ENCODE data around the gene TBC1D5. TPM values are rescaled to one million over a fixed set of nuclear protein-coding genes. Genes with fewer than 3 reads are reported as not detected.

TBC1D5 gene
- total RNA-seq, 1 experiment from 2014 or later, result 30.4 TPM

- H3K9me3 ChIP-seq (ENCODE audit: control insufficient read depth, insufficient read depth, low read depth, low read length), result no peaks in the 10 kb centered on the region
- H3K27me3 ChIP-seq (ENCODE audit: control insufficient read depth, insufficient read depth, low read length), result no peaks in the 10 kb centered on the region
- ChIA-PET POLR2A (no interaction called here), CTCF (no interaction called here)
- H3K36me3 ChIP-seq (ENCODE audit: control insufficient read depth, insufficient read depth, low read length), result no peaks in the 10 kb centered on the region
- H3K4me1 ChIP-seq (ENCODE audit: control insufficient read depth, insufficient read depth, low read length), result no peaks in the 10 kb centered on the region
- TF ChIP-seq SIN3A (IDR thresholded peaks at IDR 0.05; ENCODE audit: borderline replicate concordance, insufficient read depth, low read depth, low read length), result no peak
- no peak for TF ChIP-seq POLR2AphosphoS5 (IDR thresholded peaks at IDR 0.05; ENCODE audit: low read depth, low read length)
- TF ChIP-seq REST (IDR thresholded peaks at IDR 0.05; ENCODE audit: insufficient read depth in 1 of 2, low read depth in 2 of 2, low read length in 1 of 2), result no peak
- TF ChIP-seq CTCF (IDR thresholded peaks at IDR 0.05), result no peak
- TF ChIP-seq TCF7L2 (IDR thresholded peaks at IDR 0.05; ENCODE audit: low read depth, low read length), result no peak
- H3K4me3 ChIP-seq (ENCODE audit: low read depth in 2 of 2, low read length in 2 of 2), result no peak overlapping the region
- BruUV-seq (replicated peaks), result no TSS peak
- in situ Hi-C loops (cut with HindIII; ENCODE audit: low pct_unique_long_range_greater_than_20kb, low sequenced_read_pairs) (no loop called here), intact Hi-C loops (cut with micrococcal nuclease; ENCODE audit: unreplicated experiment) (no loop called here)
- DNase-seq (ENCODE audit: low read depth, low spot score), result no peak
- no peak for ATAC-seq
- no peak overlapping the region for H3K27ac ChIP-seq (ENCODE audit: low read length)
Observed at GRCh38 chr3:17551895-17552294, 190.5 kb downstream of the TBC1D5 start.

- H3K9me3 ChIP-seq (ENCODE audit: control insufficient read depth, insufficient read depth, low read depth, low read length), result no peaks in the 10 kb centered on the region
- intact Hi-C loops (cut with micrococcal nuclease; ENCODE audit: unreplicated experiment), result no loop called here
- POLR2A ChIA-PET, result no interaction called here
- ATAC-seq (no peak), DNase-seq (ENCODE audit: low read depth, low spot score) (no peak)
- in situ Hi-C loops (cut with HindIII; ENCODE audit: low pct_unique_long_range_greater_than_20kb, low sequenced_read_pairs), result no loop called here
- no peaks in the 10 kb centered on the region for H3K27me3 ChIP-seq (ENCODE audit: control insufficient read depth, insufficient read depth, low read length)
- no peaks in the 10 kb centered on the region for H3K36me3 ChIP-seq (ENCODE audit: control insufficient read depth, insufficient read depth, low read length)
- no TSS peak for BruUV-seq (replicated peaks)
- CTCF ChIA-PET, result no interaction called here
- H3K4me1 ChIP-seq (ENCODE audit: control insufficient read depth, insufficient read depth, low read length), result no peaks in the 10 kb centered on the region
- TF ChIP-seq SIN3A (IDR thresholded peaks at IDR 0.05; ENCODE audit: borderline replicate concordance, insufficient read depth, low read depth, low read length), result no peak
- TF ChIP-seq CTCF (IDR thresholded peaks at IDR 0.05), result no peak
- H3K4me3 ChIP-seq (ENCODE audit: low read depth in 2 of 2, low read length in 2 of 2), result no peak overlapping the region
- H3K27ac ChIP-seq (ENCODE audit: low read length), result no peak overlapping the region
Observed at GRCh38 chr3:17551333-17551732, 191.1 kb downstream of the TBC1D5 start.

- H3K27me3 ChIP-seq (ENCODE audit: control insufficient read depth, insufficient read depth, low read length), result no peaks in the 10 kb centered on the region
- no peaks in the 10 kb centered on the region for H3K4me1 ChIP-seq (ENCODE audit: control insufficient read depth, insufficient read depth, low read length)
- in situ Hi-C loops (cut with HindIII; ENCODE audit: low pct_unique_long_range_greater_than_20kb, low sequenced_read_pairs), result no loop called here
- TF ChIP-seq POLR2AphosphoS5 (IDR thresholded peaks at IDR 0.05; ENCODE audit: low read depth, low read length) (no peak), CTCF (IDR thresholded peaks at IDR 0.05) (no peak), SIN3A (IDR thresholded peaks at IDR 0.05; ENCODE audit: borderline replicate concordance, insufficient read depth, low read depth, low read length) (no peak), TCF7L2 (IDR thresholded peaks at IDR 0.05; ENCODE audit: low read depth, low read length) (no peak), REST (IDR thresholded peaks at IDR 0.05; ENCODE audit: insufficient read depth in 1 of 2, low read depth in 2 of 2, low read length in 1 of 2) (no peak)
- no TSS peak for BruUV-seq (replicated peaks)
- intact Hi-C loops (cut with micrococcal nuclease; ENCODE audit: unreplicated experiment), result no loop called here
- ATAC-seq (no peak), DNase-seq (ENCODE audit: low read depth, low spot score) (no peak)
- no peaks in the 10 kb centered on the region for H3K36me3 ChIP-seq (ENCODE audit: control insufficient read depth, insufficient read depth, low read length)
- H3K27ac ChIP-seq (ENCODE audit: low read length), result no peak overlapping the region
- CTCF ChIA-PET, result no interaction called here
- POLR2A ChIA-PET, result no interaction called here
- no peaks in the 10 kb centered on the region for H3K9me3 ChIP-seq (ENCODE audit: control insufficient read depth, insufficient read depth, low read depth, low read length)
- H3K4me3 ChIP-seq (ENCODE audit: low read depth in 2 of 2, low read length in 2 of 2), result no peak overlapping the region
Observed at GRCh38 chr3:17550624-17551023, 191.8 kb downstream of the TBC1D5 start.

All from Panc1 (cell line).